Thyroid gland (tissue), 4 donors: ENCODE results near the gene UBL5. TPM values are rescaled to one million over a fixed set of nuclear protein-coding genes. Genes with fewer than 3 reads are reported as not detected.

Source experiments
- DNase-seq, 2 donors: peaks; one replicate each; pipeline ENCODE4 v3.0.0-alpha.2; 2019
- H3K27ac ChIP-seq, 3 donors: fragments of 200-600 bp; sonication (generic); 1 replicate in 2 of 3; 2 replicates in 1 of 3; pipeline ENCODE4 v1.5.1; 2016 to 2019; ENCODE audit warnings: mild to moderate bottlenecking in 1 of 3, moderate library complexity in 1 of 3
- H3K27me3 ChIP-seq: fragments of 200-600 bp; sonication (generic); one replicate; pipeline ENCODE4 v1.5.1; 2019
- H3K36me3 ChIP-seq, 2 donors: fragments of 200-600 bp; sonication (generic); one replicate each; pipeline ENCODE4 v1.5.1; 2016 to 2019
- H3K4me1 ChIP-seq, 2 donors: fragments of 200-600 bp; sonication (generic); one replicate each; pipeline ENCODE4 v1.5.1; 2017 to 2019
- H3K4me3 ChIP-seq, 3 donors: fragments of 200-600 bp; sonication (generic); replicated peaks in 1 of 3; 1 replicate in 2 of 3; 2 replicates in 1 of 3; pipeline ENCODE4 v1.5.1; 2016; ENCODE audit warnings: mild to moderate bottlenecking in 1 of 3
- H3K9me3 ChIP-seq: fragments of 200-600 bp; sonication (generic); one replicate; pipeline ENCODE4 v1.5.1; 2017
- POLR2A ChIP-seq, 2 donors: fragments of 450-650 bp; IDR thresholded peaks; one replicate each; pipeline ENCODE4 v1.6.1; 2017; ENCODE audit warnings: antibody characterized with exemption in 2 of 2, mild to moderate bottlenecking in 2 of 2, moderate library complexity in 1 of 2
- WGBS, 2 donors: methylation state at CpG; one replicate each; pipeline ENCODE4 v1.1.5; 2017; 5-methylcytosine and 5-hydroxymethylcytosine counted together
- intact Hi-C: fragments of 100-400 bp; cut with DNase I; formaldehyde crosslinking; loops from one replicate; pipeline ENCODE4 v1.15.1; 2023
- total RNA-seq, 4 donors: library from RNA; depleted of rRNA; stranded (reverse); fragments of >200 nt; gene quantifications; one replicate each; pipeline ENCODE4 v1.2.3, GENCODE V29; 2016
- TF ChIP-seq, protein P1 (sequence below), 6 experiments: fragments of 200-600 bp in 3 of 6; fragments of 450-650 bp in 3 of 6; sonication (generic) in 3 of 6; IDR thresholded peaks; one replicate each; pipeline ENCODE4 v1.5.1; 2016 to 2019; ENCODE audit warnings: antibody characterized with exemption in 6 of 6, mild to moderate bottlenecking in 2 of 6, inconsistent platforms in 1 of 6, moderate library complexity in 1 of 6

UBL5 gene
- total RNA-seq, 4 donors from 2014 or later: 141 to 743 (median 475) TPM

DNA sequence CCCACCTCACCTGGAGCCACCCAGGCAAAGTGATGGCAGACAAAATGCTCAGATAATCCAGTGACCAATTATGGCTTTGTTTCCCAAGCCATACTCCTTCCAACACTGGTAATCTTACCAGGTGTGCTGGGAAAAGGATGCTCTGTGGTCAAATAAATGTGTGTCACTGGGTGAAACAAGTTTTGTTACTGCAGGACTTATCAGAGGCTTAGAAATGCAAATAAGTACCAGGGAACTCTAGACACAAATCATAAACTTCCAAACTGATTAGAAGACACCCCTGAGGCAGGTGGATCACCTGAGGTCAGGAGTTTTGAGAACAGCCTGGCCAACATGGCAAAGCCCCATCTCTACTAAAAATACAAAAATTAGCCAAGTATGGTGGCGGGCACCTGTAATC is 33.8 kb downstream of the UBL5 start:
- H3K4me1 ChIP-seq: no peaks in the 10 kb centered on the region
- WGBS, 2 donors: 94 to 100% methylated on average over 1 of the region's 1 CpG
- H3K9me3 ChIP-seq: no peaks in the 10 kb centered on the region
- no peak overlapping the region for H3K27ac ChIP-seq
- no peaks in the 10 kb centered on the region for H3K36me3 ChIP-seq
- H3K4me3 ChIP-seq: no peak overlapping the region
- TF ChIP-seq POLR2A (IDR thresholded peaks at IDR 0.05): no peak
- TF ChIP-seq, protein P1, sequence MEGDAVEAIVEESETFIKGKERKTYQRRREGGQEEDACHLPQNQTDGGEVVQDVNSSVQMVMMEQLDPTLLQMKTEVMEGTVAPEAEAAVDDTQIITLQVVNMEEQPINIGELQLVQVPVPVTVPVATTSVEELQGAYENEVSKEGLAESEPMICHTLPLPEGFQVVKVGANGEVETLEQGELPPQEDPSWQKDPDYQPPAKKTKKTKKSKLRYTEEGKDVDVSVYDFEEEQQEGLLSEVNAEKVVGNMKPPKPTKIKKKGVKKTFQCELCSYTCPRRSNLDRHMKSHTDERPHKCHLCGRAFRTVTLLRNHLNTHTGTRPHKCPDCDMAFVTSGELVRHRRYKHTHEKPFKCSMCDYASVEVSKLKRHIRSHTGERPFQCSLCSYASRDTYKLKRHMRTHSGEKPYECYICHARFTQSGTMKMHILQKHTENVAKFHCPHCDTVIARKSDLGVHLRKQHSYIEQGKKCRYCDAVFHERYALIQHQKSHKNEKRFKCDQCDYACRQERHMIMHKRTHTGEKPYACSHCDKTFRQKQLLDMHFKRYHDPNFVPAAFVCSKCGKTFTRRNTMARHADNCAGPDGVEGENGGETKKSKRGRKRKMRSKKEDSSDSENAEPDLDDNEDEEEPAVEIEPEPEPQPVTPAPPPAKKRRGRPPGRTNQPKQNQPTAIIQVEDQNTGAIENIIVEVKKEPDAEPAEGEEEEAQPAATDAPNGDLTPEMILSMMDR (IDR thresholded peaks at IDR 0.05): no peak
- intact Hi-C loops: no loop called here
- H3K27me3 ChIP-seq: no peaks in the 10 kb centered on the region
- DNase-seq: no peak

- Histone ChIP-seq H3K4me1 (no peaks in the 10 kb centered on the region), H3K27ac (no peak overlapping the region), H3K9me3 (no peaks in the 10 kb centered on the region), H3K4me3 (no peak overlapping the region), H3K27me3 (no peaks in the 10 kb centered on the region), H3K36me3 (no peaks in the 10 kb centered on the region)
- intact Hi-C loops: no loop called here
- 70 to 80% methylated on average over 4 of the region's 4 CpGs for WGBS, 2 donors
- no peak for TF ChIP-seq POLR2A (IDR thresholded peaks at IDR 0.05)
- TF ChIP-seq, protein P1 (IDR thresholded peaks at IDR 0.05): no peak
- DNase-seq: no peak
Observed at GRCh38 chr19:9862938-9863337, 35.2 kb downstream of the UBL5 start.

DNA sequence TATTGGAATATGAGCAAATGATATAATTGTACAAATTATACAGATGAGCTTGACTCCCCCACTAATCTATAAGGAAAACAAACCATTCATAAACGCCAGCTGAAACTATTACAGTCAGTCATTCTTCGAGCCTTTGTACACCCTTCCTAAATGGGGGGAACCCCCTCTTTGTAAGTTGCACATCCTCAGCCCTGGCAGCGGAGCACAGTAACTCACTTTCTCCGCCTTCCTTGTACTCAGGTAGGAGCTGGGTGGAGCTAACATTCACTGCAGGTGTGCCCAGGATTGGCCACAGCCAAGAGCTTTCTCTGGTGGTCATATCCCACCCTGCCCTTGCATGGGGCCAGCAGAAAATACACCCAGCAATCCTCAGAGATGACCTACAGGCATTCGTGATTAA is 36.0 kb downstream of the UBL5 start:
- H3K4me3 ChIP-seq: no peak overlapping the region
- intact Hi-C loops: no loop called here
- DNase-seq: no peak
- H3K27me3 ChIP-seq: no peaks in the 10 kb centered on the region
- 88 to 89% methylated on average over 5 of the region's 5 CpGs for WGBS, 2 donors
- H3K27ac ChIP-seq: no peak overlapping the region
- H3K9me3 ChIP-seq: no peaks in the 10 kb centered on the region
- no peaks in the 10 kb centered on the region for H3K4me1 ChIP-seq
- no peak for TF ChIP-seq POLR2A (IDR thresholded peaks at IDR 0.05)
- TF ChIP-seq, protein P1 (IDR thresholded peaks at IDR 0.05): no peak
- no peaks in the 10 kb centered on the region for H3K36me3 ChIP-seq

- intact Hi-C loops: no loop called here
- no peaks in the 10 kb centered on the region for H3K9me3 ChIP-seq
- H3K4me1 ChIP-seq: no peaks in the 10 kb centered on the region
- H3K4me3 ChIP-seq: no peak overlapping the region
- TF ChIP-seq, protein P1 (IDR thresholded peaks at IDR 0.05): no peak
- no peak for TF ChIP-seq POLR2A (IDR thresholded peaks at IDR 0.05)
- DNase-seq: no peak
- H3K36me3 ChIP-seq: no peaks in the 10 kb centered on the region
- no peak overlapping the region for H3K27ac ChIP-seq
- H3K27me3 ChIP-seq: no peaks in the 10 kb centered on the region
- WGBS, 2 donors: 69 to 77% methylated on average over 16 of the region's 16 CpGs
Observed at GRCh38 chr19:9865732-9866501, 38.2 kb downstream of the UBL5 start.

DNA sequence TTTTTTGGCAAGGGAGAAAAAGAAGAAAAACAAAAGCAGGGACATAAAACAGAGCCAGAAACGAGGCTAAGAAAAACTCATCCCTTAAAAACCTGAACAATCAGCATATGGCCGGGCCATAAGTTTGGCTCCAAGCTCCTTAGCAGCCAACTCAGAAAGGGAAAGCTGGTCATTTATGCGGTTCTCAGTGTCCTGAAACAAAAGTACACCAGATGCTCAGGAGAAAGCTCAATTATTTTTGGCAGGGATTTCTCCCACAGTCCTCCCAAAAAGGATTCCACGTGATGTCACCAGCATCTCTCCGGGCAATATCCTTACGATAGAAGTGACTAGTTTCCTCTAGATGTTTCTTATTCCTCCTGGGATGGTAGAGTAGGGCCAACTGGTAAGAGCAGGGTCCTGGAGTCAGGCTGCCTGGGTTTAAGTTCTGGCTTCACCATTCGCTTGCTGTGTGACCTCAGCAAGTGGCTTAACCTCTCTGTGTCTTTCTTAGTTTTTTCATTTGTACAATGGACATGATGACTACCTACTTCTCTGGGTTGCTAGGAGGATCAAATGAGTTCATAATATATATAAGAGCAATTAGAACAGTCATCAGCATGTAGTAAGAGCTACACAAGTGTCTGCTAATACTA is 41.4 kb downstream of the UBL5 start:
- WGBS, 2 donors: 77 to 79% methylated on average over 7 of the region's 7 CpGs
- Histone ChIP-seq H3K9me3 (no peaks in the 10 kb centered on the region), H3K4me3 (no peak overlapping the region), H3K27ac (no peak overlapping the region), H3K4me1 (no peaks in the 10 kb centered on the region), H3K27me3 (no peaks in the 10 kb centered on the region), H3K36me3 (no peaks in the 10 kb centered on the region)
- intact Hi-C loops: no loop called here
- no peak for DNase-seq
- no peak for TF ChIP-seq POLR2A (IDR thresholded peaks at IDR 0.05)
- TF ChIP-seq, protein P1 (IDR thresholded peaks at IDR 0.05): no peak
